ENCODE data around the gene FLG2.

DNA sequence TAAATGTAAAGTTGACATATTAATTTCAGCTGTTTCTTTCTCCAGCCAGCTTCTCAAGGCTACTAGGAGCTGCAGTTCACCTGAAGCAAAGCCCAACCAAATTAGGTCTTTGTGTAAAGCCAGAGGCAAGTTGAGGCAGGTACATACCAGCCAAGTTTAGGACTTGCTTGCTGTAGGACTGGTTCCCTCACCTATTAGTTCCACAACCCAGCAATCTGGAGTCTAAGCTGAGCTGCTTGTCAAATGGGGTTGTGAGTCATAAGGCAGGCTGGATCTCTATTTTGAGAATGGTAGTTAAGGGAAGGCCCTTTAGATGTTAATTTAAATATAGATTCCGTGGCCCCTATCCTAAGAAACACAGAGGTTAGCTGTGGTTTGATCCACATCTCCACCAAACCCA, 7.6 kb upstream of the FLG2 start:
- TF ChIP-seq, protein P1, sequence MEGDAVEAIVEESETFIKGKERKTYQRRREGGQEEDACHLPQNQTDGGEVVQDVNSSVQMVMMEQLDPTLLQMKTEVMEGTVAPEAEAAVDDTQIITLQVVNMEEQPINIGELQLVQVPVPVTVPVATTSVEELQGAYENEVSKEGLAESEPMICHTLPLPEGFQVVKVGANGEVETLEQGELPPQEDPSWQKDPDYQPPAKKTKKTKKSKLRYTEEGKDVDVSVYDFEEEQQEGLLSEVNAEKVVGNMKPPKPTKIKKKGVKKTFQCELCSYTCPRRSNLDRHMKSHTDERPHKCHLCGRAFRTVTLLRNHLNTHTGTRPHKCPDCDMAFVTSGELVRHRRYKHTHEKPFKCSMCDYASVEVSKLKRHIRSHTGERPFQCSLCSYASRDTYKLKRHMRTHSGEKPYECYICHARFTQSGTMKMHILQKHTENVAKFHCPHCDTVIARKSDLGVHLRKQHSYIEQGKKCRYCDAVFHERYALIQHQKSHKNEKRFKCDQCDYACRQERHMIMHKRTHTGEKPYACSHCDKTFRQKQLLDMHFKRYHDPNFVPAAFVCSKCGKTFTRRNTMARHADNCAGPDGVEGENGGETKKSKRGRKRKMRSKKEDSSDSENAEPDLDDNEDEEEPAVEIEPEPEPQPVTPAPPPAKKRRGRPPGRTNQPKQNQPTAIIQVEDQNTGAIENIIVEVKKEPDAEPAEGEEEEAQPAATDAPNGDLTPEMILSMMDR (IDR thresholded peaks at IDR 0.05): no peak
- TF ChIP-seq POLR2A (IDR thresholded peaks at IDR 0.05): no peak
